GM21576 (cell line): ENCODE results near the gene MTSS2.

Experiments
- ATAC-seq: cut with Tn5 transposase; IDR thresholded peaks from one replicate; pipeline ENCODE4 v1.9.1; 2021; ENCODE audit warnings: mild to moderate bottlenecking, moderate library complexity; ENCODE audit not compliant: unreplicated experiment

MTSS2 gene

GRCh38 chr16:70687671-70688245, 1.9 kb upstream of the MTSS2 start:
- ATAC-seq: no peak

GRCh38 chr16:70687102-70687511, 1.3 kb upstream of the MTSS2 start:
- ATAC-seq: no peak

- ATAC-seq: no peak
These were observed 686 bp upstream of the MTSS2 start for GRCh38 chr16:70686376-70687101.

- no peak for ATAC-seq
These were observed 554 bp downstream of the MTSS2 start for GRCh38 chr16:70685061-70685937.

DNA sequence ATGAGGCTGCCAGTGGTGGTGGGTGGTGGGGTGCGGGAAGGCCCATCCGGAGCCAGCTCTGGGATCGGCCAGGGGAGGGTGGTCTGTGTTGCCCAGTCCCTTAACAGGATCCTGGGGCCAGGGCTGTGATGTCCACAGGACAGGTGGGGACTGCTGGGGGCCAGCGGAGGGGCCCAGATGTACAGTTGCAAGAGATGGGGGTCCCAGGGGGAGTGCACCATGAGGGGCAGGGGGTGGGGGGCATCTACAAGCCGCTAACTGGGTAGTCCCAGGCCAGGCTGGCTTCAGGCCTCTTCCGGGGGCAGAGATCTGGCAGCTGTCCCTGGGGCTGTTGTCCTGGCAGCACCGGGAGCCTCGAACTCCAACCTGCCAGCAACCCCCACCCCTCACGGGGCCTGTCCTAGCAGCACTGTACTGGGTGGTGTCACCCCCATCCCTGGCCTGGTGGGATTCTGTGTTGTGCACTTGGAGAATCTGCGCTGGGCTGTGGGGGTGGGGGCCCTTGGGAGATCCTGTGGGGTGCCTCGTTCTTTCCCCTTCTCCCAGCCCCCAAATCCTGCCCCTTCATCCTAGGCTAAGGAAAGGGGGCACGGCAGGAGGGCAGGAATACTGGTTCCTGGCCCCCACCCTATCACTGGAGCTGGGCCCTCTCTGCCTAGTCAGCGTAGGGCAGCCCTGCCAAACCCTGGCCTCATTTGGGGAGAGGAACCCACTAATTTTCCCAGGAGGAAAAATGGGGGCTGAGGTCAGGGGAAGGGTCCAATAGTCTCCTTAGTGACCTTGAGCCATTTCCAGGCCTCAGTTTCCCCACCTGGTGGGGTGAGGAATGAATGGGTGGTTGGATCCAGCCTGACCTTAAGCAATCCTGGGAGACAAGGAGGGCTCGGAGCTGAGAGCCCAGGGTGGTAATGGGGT, 1.4 kb downstream of the MTSS2 start:
- ATAC-seq: no peak

GRCh38 chr16:70683146-70683944, 2.5 kb downstream of the MTSS2 start:
- no peak for ATAC-seq

DNA sequence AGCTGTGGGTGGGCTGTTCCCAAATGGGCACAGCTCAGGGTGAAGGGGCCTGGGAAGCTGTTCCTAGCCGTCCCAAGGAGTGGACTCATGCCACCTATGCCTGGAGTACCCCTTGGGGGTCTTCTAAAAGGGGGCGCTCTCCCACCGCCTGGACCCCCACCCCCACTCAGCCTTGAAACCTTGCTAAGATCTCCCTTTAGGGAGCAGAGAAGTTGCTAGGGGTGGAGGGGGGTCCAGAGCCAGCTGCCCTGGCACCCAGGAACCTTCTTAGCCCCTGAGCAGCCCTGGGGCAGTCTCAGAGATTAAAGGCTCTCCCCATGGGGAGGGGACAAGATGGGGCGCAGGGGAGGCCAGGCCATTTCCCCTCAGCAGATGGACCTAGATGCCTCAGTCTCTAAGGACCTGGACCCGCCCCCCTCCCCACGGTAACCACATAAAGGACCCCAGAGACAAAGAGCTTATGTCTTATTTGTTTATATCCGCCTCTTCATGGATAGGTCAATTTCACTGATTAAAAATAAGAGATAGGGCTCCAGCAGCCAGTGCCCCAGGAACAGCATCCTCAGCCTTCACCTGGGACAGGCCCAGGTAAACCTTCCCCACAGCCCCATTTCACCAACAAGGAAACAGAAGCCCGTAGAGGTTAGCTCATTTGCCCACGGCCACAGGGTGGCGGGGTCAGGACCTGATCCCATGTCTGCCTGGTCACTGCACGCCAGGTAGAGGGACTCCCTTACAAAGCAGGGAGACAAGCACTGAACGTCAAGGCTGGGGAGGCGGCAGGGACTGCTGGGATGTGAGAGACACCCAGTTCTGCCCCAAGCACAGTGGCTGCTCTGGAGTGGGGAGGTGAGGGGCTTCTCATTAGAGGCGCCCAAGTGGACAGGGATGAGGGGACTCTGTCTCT, 3.4 kb downstream of the MTSS2 start:
- ATAC-seq: no peak

DNA sequence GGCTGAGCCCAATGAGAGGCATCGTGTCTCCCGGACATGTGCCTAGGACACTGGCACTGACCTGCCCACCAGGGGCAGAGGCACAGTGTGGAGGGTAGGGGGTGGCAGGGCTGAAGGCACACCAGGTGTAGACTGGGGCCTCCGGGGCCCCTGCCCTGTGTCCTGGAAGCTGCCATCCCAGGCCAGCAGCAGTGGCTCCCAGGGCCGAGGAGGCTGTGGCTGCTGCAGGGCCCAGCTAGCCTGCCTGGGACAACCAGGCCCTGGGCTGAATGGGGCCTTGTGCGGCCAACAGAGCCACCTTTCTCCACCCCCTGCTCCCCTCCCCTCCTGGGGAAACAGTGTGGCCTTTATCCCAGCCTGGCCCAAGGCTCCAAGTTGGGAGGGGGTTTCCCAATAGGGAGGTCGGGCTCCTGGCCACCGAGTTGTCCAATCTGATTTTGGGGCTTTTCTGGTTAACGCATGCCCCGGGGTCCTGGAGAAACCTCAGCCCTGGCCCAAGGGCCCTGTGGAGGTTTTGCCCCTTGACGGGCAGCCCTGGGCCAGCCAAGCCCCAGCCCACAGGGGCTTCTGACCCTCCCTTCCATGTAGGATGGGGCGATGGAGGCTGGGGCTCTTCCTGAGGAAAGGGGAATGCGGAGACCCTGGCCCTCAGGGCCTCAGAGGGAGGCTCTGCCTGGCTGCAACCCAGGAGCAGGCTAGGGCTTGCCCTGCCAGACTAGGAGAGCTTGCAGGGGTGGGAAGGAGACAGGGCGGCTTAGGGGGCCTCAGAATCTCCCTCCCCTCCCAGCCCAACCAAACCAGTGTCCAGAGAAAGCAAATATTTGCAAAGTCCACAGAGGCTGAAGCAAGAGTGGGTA, 4.2 kb downstream of the MTSS2 start:
- ATAC-seq: no peak

- no peak for ATAC-seq
These were observed 5.1 kb downstream of the MTSS2 start for GRCh38 chr16:70680495-70681381.

DNA sequence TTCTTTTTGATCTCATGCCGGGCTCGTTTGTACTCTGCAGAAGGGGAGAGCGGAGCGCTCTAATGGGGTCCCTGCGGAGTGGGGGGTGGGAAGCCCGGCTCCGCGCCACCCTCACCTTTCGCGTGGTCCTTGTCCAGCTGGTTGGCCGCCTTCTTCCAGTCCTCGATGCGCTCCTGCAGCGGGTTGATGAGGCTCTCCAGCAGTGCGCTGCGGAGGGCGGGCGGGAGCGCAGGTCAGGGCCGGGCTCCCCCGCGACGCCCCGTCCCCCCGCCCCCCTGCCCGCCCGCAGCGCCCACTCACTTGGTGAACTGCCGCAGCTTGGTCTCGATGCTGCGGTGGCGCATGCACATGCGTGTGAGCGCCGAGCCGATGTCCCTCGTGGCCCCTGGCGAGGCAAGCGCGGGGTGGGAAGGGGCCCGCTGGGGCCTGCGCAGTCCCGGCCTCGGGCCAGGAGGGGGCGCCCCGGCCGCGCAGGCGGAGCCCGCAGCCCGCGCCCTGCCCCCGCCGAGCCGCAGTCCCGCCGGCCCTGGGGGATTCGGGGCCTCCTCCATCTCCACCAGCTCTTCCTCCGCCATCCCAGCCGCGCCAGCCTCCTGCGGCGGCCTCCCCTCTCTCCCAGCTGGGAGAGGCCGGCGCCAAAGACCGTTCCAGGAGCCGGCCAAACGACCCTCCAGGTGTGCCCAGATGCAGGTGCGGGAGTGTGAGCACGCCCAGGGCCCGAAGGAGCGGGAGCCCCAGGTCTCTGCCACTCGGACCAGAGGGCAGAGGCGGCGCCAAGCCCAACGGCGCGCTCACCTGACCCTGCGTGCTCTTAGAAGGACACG, 6.0 kb downstream of the MTSS2 start:
- ATAC-seq: no peak

- no peak for ATAC-seq
These were observed 6.8 kb downstream of the MTSS2 start for GRCh38 chr16:70678898-70679670.

- no peak for ATAC-seq
These were observed 7.5 kb downstream of the MTSS2 start for GRCh38 chr16:70678121-70678897.

DNA sequence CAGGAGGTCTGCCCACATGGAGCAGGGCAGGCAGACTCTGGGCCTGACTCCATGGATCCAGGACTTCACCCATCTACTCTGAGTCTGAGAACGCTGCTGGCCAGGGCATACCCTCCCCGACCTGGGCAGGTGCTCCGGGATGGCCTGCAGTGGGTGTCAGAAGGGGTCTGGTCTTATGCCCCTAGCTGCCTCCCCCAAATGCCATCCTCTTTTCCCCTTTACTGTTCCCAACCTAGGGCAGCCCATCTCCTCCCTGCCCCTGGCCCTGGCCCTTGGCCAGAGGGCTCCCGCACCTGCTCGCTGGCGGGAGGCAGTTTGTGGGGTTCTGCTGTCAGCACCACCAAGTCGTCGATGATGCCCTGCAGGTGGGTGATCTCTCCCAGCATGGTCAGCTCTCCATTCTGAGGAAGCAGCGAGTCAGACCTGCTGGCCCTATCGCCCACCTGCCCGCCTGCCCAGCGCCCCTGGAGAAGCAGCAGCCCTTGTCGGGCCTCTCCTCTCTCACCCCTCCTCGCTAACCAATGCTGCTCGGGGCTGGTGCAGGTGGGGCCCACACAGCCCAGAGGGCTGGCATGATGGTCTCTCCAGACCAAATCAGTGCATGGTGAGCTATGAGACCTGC, 8.2 kb downstream of the MTSS2 start:
- no peak for ATAC-seq
